Thoracic aorta (tissue), 2 donors: ENCODE results near the gene GTF2F1. TPM values are rescaled to one million over a fixed set of nuclear protein-coding genes. Genes with fewer than 3 reads are reported as not detected.
A peak's percentile ranks its signal among the peaks of the same experiment; 100 is the strongest.

ENCODE experiments used
- ATAC-seq: fragments of 150-250 bp; one replicate; pipeline ENCODE4 v1.8.0; 2017; ENCODE audit warnings: low read depth; ENCODE audit not compliant: insufficient number of reproducible peaks, low FRiP score
- DNase-seq: peaks from one replicate; pipeline ENCODE4 v3.0.0-alpha.2; 2020; ENCODE audit warnings: low spot score
- H3K27ac ChIP-seq, 2 donors: fragments of 200-600 bp; sonication (generic); 1 replicate in 1 of 2; 2 replicates in 1 of 2; pipeline ENCODE4 v1.5.1; 2016; ENCODE audit warnings: mild to moderate bottlenecking in 2 of 2, moderate library complexity in 2 of 2
- H3K27me3 ChIP-seq: fragments of 200-600 bp; sonication (generic); replicated peaks from 2 replicates; pipeline ENCODE4 v1.6.0; 2016; ENCODE audit warnings: mild to moderate bottlenecking; ENCODE audit not compliant: insufficient read depth
- H3K36me3 ChIP-seq: fragments of 200-600 bp; sonication (generic); one replicate; pipeline ENCODE4 v1.5.1; 2016
- H3K4me1 ChIP-seq, 2 donors: fragments of 200-600 bp; sonication (generic); 1 replicate in 1 of 2; 2 replicates in 1 of 2; pipeline versions ENCODE4 v1.5.1 to v1.6.0; 2016; ENCODE audit warnings: low read depth in 2 of 2, mild to moderate bottlenecking in 1 of 2; ENCODE audit not compliant: control insufficient read depth in 1 of 2
- H3K4me3 ChIP-seq: fragments of 200-600 bp; sonication (generic); 2 replicates; pipeline ENCODE4 v1.5.1; 2016; ENCODE audit warnings: mild to moderate bottlenecking
- H3K9me3 ChIP-seq: fragments of 200-600 bp; sonication (generic); 2 replicates; pipeline ENCODE4 v1.5.1; 2016
- total RNA-seq, 2 donors: library from RNA; depleted of rRNA; stranded (reverse); fragments of >200 nt; gene quantifications; one replicate each; pipeline versions ENCODE4 v1.1.0 to v1.2.3, GENCODE V29; 2016
- TF ChIP-seq, protein P1 (sequence below): fragments of 200-600 bp; sonication (generic); IDR thresholded peaks from one replicate; pipeline ENCODE4 v1.5.1; 2019; ENCODE audit warnings: antibody characterized with exemption

The GTF2F1 gene
- total RNA-seq, 2 donors from 2014 or later = 22.7 to 27.7 TPM

DNA sequence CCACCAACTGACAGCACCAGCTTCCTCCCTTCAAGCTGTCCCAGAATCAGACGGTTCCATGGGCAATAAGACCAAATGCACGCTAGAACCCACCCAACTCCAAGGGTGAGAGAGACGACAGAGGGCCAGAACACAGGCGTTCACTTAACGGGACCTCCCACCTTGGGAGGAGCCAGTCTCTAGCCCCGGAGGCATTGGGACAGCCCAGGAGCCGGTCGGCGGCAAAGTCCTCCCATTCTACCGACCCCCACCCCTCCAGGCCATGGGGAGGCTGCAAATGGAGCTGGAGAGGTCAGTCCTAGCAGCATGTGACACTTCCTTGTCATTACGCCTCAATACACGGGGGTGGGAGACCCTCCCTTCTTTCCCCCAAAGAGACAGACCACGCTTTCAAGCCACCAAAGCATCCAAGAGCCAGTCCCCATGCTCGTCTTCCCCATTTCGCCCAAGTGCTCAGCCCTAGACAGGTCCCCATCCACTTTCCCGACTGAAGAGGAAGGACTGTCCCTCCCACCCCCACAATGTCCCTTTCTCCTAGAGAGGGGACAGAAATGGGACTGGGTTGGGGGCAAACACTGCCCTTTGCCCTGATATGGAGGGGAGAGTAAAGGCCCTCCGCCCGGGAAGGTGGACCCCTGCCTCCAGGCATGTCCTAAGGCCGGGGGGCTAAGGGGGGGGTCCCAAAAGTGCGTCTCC, 30.7 kb upstream of the GTF2F1 start:
- TF ChIP-seq, protein P1, sequence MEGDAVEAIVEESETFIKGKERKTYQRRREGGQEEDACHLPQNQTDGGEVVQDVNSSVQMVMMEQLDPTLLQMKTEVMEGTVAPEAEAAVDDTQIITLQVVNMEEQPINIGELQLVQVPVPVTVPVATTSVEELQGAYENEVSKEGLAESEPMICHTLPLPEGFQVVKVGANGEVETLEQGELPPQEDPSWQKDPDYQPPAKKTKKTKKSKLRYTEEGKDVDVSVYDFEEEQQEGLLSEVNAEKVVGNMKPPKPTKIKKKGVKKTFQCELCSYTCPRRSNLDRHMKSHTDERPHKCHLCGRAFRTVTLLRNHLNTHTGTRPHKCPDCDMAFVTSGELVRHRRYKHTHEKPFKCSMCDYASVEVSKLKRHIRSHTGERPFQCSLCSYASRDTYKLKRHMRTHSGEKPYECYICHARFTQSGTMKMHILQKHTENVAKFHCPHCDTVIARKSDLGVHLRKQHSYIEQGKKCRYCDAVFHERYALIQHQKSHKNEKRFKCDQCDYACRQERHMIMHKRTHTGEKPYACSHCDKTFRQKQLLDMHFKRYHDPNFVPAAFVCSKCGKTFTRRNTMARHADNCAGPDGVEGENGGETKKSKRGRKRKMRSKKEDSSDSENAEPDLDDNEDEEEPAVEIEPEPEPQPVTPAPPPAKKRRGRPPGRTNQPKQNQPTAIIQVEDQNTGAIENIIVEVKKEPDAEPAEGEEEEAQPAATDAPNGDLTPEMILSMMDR = no peak
- Histone ChIP-seq H3K27ac (no peak overlapping the region), H3K36me3 (peaks cover 25% of the 10 kb centered on the region), H3K4me3 (peak overlapping the region; percentile 95), H3K27me3 (no peaks in the 10 kb centered on the region), H3K4me1 (peaks cover 11 to 26% of the 10 kb centered on the region in 2 donors), H3K9me3 (no peaks in the 10 kb centered on the region)
- no peak for DNase-seq
- no peak for ATAC-seq

DNA sequence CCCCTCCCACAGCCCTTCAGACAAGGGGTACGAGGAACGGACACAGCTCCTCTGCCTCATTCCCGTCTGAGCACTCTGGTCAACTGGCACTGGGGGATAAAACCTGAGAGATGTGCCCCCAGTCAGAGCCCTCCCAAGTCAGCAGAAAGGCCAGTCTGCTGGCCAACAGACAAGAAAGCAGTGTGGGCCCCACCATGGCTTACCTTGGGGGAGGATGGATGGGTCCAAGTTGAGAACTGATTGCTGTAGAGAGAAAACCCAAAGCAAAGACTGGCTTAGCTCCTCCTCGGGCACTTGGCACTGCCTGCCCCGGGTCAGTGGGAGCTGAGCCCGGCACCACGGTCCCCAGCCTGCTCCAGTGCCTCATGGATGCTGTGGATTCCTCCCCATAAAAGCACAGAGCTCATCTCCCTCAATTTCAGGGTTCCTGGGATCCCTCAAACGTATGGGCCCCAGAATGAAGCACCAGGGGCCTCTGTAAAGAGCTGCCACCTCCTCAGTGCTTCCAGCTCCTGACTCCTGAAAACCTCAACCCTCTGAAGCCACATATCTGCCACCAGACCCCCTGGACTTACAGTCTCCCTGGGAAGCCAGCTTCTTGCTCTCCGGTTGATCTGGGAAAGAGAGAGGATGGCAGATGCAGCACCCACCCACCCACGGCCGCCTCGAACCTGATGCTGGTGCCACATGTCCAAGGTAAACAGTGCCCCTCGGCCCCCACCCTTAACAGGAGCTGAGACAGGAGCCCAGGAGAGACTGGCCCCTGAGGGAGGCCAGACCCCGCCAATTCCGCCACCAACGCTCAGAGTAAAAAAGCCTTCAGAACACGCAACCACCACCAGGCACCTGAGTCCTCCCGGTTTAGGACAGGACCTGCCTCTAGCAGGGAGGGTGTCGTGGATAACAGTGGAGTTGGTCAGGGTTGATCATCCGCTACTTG, 28.4 kb upstream of the GTF2F1 start:
- TF ChIP-seq, protein P1 = no peak
- no peaks in the 10 kb centered on the region for H3K27me3 ChIP-seq
- H3K36me3 ChIP-seq = peaks cover 47% of the 10 kb centered on the region
- H3K9me3 ChIP-seq = no peaks in the 10 kb centered on the region
- H3K4me1 ChIP-seq = peaks cover 11 to 26% of the 10 kb centered on the region in 2 donors
- H3K27ac ChIP-seq = no peak overlapping the region
- no peak for ATAC-seq
- no peak for DNase-seq
- H3K4me3 ChIP-seq = no peak overlapping the region

DNA sequence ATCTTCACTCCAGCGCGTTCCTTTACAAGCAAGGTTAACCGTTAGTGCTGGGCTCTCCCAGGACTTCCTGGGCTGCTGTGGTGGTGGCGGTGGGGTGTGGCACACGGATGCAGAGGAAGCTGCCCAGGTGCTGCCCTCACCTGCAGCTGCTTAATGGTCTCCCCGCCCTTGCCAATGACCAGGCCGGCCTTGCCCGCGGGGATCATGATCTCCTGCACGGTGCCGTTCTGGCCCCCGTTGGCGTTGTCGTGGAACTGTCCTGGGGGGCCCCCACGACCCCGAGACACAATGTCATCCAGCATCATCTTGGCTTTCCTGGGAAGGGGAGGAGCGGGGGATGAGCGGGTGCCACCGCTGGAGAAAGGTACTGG, 25.6 kb upstream of the GTF2F1 start:
- Histone ChIP-seq H3K27ac (no peak overlapping the region), H3K27me3 (no peaks in the 10 kb centered on the region), H3K4me3 (no peak overlapping the region), H3K4me1 (peaks cover 11 to 22% of the 10 kb centered on the region in 2 donors), H3K36me3 (peaks cover 70% of the 10 kb centered on the region), H3K9me3 (no peaks in the 10 kb centered on the region)
- ATAC-seq (no peak), DNase-seq (no peak)
- TF ChIP-seq, protein P1 = no peak

DNA sequence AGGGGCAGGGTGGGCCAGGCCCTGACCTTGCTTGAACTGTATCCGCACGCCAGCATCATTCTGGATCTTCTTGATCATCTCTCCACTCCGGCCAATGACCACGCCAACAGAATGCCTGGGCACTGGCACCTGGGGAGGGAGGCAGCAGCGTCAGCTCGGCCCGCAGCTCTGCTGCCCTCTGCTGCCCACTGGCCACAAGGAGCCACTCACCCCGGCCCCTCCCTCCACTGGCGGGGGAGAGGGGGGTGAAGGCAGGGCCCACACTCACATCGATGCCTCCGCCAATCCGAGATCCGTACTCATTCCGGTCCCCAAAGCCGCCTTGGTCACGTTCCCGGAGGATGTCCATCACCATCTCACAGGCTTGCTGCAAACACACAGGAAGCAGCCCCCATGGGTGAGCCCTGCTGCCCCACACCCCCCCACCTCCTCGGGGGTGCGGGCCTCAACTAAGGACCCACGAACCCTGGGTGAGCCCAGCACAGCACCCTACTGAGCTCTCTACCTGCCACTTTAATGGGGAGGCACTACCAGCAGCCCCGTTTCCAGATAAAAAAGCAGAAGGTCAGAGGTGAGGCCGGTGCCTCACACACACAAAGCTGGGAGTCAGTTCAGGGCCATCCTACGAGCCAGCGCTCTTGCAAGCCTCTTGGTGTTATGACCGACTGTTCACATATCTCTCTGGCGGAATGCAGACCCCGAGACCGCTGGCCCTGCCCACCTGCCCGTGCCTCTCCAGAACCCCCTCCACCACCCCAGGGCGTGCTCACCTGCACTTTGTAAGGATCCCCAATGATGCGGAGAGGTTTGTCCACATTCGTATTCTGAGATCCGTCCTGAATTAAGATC, 25.0 kb upstream of the GTF2F1 start:
- Histone ChIP-seq H3K4me1 (peaks cover 5 to 16% of the 10 kb centered on the region in 2 donors), H3K27ac (no peak overlapping the region), H3K4me3 (no peak overlapping the region), H3K36me3 (peaks cover 70% of the 10 kb centered on the region), H3K27me3 (no peaks in the 10 kb centered on the region), H3K9me3 (no peaks in the 10 kb centered on the region)
- no peak for DNase-seq
- TF ChIP-seq, protein P1 = no peak
- ATAC-seq = no peak
